Esophagus muscularis mucosa (tissue), 3 donors: Measurements from ENCODE around the gene GLI3.

Source experiments
- POLR2A ChIP-seq: fragments of 450-650 bp; IDR thresholded peaks from one replicate; pipeline ENCODE4 v1.6.1; 2017; ENCODE audit warnings: antibody characterized with exemption, moderate library complexity, mild to moderate bottlenecking, low read depth
- POLR2AphosphoS5 ChIP-seq, 2 donors: sonication (generic); formaldehyde crosslinking; IDR thresholded peaks; one replicate each; pipeline ENCODE4 v1.6.1; 2017; ENCODE audit warnings: antibody characterized with exemption in 2 of 2
- TF ChIP-seq, protein P1 (sequence below), 3 experiments: fragments of 200-600 bp in 2 of 3; fragments of 450-650 bp in 1 of 3; sonication (generic) in 2 of 3; IDR thresholded peaks; one replicate each; pipeline ENCODE4 v1.5.1; 2017 to 2019; ENCODE audit warnings: antibody characterized with exemption in 3 of 3, mild to moderate bottlenecking in 2 of 3, moderate library complexity in 1 of 3

GRCh38 chr7:42231043-42231787, 5.8 kb downstream of the GLI3 start:
- TF ChIP-seq, protein P1, sequence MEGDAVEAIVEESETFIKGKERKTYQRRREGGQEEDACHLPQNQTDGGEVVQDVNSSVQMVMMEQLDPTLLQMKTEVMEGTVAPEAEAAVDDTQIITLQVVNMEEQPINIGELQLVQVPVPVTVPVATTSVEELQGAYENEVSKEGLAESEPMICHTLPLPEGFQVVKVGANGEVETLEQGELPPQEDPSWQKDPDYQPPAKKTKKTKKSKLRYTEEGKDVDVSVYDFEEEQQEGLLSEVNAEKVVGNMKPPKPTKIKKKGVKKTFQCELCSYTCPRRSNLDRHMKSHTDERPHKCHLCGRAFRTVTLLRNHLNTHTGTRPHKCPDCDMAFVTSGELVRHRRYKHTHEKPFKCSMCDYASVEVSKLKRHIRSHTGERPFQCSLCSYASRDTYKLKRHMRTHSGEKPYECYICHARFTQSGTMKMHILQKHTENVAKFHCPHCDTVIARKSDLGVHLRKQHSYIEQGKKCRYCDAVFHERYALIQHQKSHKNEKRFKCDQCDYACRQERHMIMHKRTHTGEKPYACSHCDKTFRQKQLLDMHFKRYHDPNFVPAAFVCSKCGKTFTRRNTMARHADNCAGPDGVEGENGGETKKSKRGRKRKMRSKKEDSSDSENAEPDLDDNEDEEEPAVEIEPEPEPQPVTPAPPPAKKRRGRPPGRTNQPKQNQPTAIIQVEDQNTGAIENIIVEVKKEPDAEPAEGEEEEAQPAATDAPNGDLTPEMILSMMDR (IDR thresholded peaks at IDR 0.05) = no peak
- TF ChIP-seq POLR2AphosphoS5 (IDR thresholded peaks at IDR 0.05) (no peak), POLR2A (no peak)
